SK-N-SH treated with all-trans-retinoic acid at 6 μM for 48 hours (cell line): ENCODE data around the gene RBM33.

Experiments used
- ISL1 ChIP-seq: fragments of 250-450 bp; sonication (Bioruptor Pico); IDR thresholded peaks from 2 replicates; pipeline ENCODE4 v2.1.2; 2022; ENCODE audit warnings: mild to moderate bottlenecking, moderate library complexity
- TCF4 ChIP-seq: fragments of 250-450 bp; sonication (Bioruptor Pico); IDR thresholded peaks from 2 replicates; pipeline ENCODE4 v1.8.0; 2021; ENCODE audit warnings: mild to moderate bottlenecking, moderate library complexity, borderline replicate concordance
- ZFP3 ChIP-seq: fragments of 250-450 bp; sonication (Bioruptor Pico); IDR thresholded peaks from 2 replicates; pipeline ENCODE4 v1.5.0; 2020; ENCODE audit warnings: mild to moderate bottlenecking, moderate library complexity

GRCh38 chr7:155701972-155702544, 57.6 kb downstream of the RBM33 start:
- no peak for TF ChIP-seq TCF4 (CRISPR knock-in tag)
- TF ChIP-seq ZFP3 (CRISPR knock-in tag): no peak
- TF ChIP-seq ISL1 (CRISPR knock-in tag): no peak
